DMS53 treated with DMSO at 0.1 percent for 48 hours (cell line): ENCODE data around the gene TSSK6.
"Not testable (repeated sequence)": the region's sequence is repeated elsewhere in the genome, so short reads cannot be mapped to it uniquely, and the experiment has no call there.

ENCODE experiments used
- DNase-seq: peaks from one replicate; lab custom pipeline; 2025; ENCODE audit not compliant: unreplicated experiment; lab: John Stamatoyannopoulos, UW

Gene TSSK6

DNA sequence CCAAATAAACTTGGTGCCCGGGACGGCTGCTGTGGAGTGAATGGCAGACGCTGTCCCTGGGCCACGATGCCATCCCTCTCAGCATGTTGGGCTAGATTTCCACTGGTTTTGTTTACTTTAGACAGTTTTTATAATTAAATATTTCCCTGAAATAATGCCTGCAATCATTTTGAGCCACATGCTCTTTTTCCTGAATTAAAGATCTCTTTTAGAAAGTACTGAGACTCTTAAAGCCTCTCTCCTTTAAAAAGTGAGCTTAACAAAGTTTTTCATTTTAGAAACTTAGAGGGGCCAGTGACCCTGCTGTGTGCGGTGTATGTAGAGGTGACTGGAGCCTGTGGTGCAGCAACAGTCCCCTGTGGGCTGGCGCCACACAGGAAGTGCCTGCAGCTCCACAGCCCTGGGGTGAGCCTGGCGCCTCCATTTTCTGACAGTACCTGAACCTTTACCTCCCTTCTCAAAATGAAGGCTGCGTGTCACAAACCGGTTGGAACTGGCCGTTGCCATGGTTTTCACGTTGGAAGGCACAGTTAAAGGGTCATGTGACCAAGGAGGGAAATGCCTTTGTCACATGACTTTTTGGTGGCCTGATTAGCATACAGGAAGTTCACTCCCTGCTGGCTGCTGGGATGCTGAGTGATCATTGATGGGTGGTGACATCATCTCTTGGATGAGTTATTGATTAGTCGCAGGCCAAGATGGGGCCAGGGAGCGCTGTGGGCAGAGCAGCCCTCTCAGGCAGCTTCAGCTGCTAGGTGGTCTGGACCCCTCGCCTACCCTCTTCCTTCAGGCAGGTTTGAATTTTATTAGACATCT is 26.3 kb downstream of the TSSK6 start:
- peak; percentile 37 for DNase-seq

DNA sequence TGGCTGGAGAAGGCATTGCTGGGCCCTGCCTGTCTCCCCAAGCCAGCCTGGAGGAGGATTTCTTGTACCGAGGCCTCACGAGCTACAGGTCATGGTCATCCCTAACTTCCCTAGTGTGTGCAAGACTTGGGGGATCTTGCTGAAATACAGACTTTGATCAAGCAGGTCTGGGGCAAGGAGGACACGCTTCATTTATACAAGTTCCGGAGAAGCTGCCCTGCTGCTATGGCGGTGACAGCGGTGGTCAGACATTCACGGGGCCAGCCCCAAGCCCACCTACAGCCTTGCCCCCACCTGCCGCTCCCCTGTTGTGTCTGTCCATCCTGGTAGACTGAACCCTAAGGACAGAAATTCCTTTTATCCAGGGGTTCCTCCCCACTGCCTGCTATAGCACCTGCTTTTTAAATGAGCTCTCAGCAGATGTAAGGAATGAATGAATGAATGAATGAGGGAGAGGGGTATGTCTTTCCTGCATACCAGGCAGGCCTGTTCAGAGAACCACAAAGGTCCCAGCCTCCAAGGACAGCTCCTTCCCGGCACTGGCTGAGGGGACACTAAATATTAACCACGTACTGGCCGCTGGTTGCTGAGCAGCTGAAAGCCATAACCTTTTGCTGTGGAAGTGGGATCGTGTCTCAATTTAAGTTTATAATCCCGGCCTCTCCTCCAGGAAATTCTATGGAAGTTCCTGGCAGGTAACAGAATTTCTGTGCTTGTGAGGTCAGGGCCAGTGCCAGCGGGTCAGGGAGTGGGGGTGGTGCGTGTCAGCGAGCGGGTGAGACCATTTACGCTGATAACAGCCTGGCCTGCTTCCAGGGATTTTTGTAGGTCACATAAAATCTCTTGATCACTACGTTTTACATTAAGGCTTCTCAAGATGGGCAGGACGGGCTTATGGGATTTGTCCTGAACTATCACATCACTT is 27.1 kb downstream of the TSSK6 start:
- no peak for DNase-seq

DNA sequence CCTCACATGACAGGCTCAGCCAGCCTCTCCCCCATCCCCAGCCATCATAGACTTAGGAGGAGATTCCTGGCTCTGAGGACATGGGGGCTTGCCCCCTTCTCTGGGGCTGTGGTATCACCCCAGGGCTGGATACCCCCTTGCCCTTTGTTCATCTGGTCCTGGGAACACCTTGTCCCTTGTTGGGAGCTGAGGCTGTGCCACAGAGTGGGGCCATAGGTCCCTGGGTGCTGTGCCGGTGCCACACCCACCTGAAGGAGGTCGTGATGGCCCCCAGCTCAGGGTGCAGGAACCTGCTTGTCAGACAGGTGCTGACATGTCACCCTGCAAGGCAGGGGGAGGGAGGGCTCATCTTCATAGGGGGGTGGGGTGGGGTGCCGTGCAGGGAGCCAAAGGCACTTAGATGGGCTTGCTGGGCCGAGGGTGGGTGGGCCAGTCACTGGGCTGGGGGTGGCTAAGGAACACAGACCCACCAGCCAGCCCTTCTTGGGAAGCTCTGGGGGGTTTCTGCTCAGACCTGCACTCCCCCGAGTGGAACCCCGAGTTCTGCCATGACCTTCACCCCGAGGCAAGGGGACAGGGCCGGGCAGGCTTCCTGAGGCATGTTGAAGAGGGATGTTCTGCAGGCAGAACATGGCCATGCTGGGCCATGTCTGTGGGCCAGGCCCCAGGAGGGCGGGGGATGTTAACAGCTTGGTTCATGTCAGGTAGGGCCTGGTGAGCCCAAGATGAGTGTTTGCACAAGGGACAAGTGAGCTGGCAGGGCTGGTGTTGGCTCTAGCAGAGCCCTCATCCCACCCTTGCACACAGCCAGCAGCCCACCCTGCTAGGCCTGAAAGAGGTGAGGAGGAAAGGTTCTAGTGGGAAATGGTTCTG is 28.0 kb downstream of the TSSK6 start:
- DNase-seq: no peak

DNA sequence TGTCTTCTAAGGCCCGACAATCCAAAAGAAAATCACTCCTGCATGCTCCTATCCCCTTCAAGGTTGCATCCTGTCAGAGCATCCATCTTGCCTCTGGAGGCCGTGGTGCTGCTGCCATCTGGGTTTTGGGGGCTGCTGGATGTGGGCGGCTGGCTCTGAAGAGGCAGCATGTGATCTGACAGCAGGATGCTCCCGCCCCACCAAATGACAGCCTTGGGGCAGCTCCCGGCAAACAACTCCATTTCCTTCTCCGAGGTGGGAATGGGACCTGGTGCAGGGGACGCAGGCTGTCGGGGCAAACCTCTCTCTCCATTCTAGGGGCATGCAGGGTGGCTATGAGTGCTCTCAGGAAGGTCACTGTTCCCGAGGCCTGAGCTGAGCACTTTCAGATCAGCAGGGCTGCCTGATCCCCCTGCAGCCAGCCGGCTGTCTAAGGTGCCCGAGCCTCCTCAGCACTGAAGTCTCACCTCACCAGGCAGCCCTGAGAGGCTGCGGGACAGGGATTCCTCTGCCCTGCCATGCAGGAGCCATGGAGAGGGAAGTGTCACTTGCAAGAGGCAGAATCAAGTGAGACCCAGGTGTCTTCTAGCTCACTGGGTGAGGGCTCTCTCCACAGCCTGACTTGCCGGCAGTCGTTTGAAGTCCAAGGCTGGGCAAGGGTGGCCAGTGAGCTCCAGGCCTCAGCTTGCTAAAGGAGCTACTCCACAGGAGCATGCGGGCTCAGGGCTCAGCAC is 28.8 kb downstream of the TSSK6 start:
- DNase-seq: no peak

DNA sequence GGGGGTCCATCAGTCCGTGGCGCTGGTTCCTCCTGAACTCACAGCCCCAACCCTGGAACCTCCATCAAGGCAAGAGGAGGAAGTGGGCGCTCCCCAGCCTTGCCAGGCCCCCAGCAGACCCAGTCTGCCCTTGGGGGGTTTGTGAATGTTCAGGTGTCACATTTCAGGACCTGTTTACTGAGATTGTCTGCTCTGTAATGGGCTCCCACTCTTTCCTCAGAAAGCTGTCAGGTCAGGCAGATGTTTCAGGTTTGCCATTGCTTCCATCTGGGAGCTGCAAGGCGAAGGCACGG is 29.4 kb downstream of the TSSK6 start:
- no peak for DNase-seq

DNA sequence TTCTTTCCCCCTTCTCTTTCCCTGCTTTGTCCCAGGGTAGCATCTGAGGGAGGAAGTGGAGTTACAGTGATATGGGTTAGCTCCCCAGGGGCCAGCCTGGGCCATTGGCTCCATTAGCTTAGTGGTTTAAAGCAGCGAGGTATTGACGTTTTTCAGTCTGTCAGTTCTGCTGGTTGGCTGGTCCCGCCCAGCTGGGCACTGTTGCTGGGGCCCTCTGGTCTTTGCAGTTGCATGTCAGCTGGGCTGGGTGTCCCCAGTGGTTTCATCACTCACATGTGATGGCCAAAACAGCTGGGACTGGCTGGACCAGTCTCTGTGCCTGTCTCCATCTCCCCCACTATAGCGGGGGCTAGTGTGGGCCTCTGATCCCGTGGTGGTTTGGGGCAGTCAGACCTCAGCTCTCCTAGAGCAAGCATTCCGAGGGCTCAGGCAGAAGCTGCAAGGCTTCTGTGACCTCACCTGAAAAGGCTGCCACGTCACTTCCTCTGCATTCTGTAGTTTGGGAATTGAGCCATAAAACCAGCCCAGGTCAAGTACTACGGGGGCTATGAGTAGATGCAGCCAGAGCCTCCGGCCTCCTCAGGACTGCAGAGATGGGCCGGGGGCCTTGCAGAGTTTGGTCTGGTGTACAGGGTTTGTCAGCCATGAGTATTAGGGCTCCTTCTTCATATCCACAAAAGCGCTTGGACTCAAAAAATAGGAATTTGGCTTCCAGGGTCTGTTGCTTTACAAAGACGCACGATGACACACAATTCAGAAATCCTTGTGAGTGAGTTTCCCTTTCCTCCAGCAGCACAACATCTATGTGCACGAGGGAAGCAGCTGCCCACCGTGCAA is 30.0 kb downstream of the TSSK6 start:
- DNase-seq: no peak

DNA sequence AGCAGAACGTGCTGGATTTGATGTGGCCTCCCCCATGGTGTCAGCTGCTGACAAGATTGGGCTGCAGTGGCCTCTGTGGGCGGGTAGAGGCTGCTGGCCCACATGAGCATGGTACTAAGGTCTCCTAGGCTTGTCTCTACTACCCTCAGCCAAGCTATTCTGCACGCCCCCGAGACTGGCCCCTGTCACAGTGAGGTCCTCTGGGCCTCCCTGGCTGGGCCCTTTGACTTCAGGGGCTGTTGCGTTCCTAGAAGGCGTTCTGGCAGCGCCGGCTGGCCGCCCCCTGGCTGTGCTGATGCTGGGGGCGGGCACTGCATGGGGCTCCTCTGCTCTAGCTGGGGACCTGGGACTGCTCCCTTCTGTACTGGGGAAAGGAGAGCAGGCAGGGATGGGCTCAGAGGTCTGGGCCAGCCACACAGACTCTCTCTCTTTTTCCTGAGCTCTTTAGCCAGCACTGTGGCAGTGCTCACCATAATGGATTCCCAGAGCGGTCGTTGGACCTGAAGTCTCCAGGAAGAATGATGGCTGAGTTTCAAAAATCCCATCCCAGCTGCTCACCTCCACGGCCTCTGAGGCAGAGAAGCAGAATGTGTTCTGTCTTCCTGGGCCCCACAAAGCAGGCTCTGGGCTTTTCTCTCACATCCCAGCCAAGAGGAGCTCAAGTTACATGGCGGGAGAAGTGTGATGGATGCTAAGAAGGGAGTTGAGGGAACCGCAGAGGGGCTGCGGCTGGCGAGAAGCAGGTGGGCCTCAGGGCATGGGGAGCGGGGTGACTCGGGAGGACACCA is 32.3 kb downstream of the TSSK6 start:
- no peak for DNase-seq

DNA sequence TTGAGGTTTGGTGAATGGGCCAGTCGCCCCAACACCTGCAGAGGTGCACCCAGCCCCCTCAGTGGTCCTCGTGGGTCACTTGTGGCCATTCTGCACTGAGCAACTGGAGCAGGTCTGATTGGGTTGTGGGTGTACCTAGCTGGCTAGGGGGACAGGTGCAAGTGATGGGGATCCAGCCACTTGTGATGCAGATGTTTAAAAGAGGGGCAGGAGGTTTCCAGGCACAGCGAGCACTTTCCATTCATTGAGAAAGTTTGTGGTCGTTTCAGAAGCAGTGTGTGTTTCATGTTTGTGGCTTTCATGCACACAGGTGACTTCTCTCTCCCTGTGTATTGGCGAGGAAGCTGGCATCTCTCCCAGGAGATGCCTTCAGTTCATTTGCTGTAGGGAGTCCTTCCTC is 34.7 kb downstream of the TSSK6 start:
- no peak for DNase-seq

DNA sequence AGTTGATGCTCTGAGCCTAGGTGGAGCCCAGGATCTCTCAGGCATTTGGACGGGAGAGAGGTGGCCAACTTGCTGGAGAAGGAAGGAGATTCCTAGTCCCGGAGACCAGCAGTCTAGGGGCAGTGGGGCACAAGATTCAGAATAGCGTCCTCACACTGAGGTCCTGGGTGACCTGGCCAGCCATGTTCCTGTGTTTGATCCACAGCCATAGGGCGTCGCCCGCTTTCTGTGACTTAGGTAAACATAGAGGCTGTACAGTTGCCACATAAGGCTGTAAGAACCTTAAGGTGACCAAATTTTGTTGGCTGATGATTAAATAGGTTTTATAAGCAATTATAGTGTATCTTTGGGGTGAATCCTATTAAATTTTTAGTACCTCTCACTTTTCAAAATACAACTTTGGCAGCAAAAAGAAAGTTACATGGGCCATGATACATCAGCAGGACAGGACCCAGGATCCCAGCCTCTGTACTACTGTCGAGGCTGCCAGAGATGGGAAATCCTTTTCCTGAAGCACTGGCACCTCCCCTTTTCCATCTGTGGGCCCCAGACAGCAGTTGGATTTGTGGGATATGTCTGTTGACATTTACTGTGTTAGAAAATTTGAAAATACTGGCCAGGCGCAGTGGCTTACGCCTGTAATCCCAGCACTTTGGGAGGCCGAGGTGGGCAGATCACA is 37.5 kb downstream of the TSSK6 start:
- no peak for DNase-seq

DNA sequence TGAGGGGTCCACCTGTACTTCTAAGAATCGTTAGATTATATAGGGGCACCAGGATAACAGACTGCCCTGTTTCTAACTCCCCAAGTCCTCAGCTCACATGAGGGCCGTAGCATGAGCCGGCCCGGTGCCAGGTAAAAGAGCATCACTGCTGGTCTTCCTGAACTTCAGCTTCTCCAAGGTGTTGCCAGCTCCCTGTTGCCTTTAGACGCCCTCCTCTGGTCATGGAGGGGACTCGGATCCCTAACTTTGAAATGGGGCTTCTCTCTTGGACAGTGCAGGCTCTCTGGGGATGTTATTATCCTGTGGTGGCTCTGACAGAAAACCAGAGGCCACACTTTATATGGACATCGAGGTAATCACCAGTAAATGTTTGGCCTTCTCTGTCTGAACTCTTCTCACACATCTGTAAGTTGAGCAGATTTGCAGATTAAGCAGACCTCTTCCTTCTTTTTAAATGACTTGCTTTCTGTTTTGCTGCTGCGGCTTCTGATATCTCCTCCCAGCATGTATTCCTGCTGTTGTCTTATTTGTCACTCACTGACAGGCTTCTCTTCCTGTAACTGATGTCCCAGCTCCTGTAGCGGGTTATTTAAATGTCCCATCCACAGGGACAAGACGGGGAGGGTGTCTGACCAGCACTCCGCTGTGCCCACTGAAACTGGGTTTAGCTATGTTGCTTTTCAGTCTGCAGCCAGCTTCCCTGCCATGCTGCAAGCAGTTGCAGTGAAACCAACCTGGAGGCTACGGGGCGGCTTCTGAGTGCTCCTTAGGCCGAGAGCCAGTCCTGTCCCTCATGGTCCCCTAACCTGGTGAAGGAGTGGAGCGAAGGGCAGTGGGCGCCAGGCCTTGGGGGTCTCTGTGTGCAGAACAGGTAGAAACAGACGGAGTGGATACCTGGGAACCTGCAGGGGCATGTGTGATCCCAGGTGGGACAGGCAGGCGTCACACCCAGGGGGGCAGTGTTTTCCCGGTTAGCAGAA is 39.2 kb downstream of the TSSK6 start:
- DNase-seq: no peak

DNA sequence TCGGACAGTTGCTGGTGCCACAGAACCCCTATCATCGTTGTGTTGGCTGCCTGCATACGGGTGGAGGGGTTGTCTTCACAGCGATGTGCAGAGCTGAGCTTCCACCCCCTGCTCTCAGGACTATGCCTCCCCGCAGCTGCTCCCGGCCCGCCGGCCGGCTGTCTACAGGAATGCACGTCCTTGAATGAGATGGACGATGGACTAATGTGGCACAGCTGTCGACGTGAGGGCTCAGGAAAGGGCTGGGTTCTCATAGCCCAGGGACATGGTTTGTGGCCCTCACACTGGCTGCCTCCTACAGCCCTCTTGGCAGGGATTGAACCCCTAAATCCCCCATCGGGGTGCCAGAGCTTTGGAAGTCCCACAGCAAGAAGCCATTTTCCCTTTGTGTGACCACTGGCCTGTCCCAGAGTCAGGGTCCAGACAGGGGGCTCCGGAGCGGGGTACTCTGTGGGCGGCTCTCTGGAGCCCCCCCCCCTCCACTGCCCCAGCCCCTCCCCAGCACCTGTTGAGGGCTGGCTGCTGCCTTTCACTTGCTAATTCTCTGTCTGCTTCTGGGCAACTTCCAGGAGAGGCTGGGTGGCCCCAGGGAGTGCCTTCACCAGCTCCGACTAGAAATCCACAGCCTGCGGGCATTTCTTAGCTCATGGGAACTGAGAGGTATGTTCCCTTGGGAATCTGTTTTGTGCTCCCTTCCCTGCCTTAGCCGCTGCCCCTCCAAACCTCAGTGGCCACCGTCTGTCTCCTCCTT is 40.2 kb downstream of the TSSK6 start:
- DNase-seq: no peak

DNA sequence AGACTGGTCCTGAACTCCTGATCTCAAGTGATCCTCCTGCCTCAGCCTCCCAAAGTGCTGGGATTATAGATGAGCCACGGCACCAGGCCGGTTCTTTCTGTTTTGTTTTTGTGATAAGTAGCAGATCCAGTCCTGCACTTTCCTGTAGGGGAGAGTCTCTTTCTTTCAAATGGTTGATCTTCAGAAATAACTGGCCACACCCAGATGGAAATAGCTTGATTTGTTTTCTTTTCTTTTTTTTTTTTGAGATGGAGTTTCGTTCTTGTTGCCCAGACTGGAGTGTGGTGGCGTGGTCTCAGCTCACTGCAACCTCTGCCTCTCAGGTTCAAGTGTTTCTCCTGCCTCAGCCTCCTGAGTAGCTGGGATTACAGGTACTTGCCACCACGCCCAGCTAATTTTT is 43.2 kb downstream of the TSSK6 start:
- not testable (repeated sequence) for DNase-seq

DNA sequence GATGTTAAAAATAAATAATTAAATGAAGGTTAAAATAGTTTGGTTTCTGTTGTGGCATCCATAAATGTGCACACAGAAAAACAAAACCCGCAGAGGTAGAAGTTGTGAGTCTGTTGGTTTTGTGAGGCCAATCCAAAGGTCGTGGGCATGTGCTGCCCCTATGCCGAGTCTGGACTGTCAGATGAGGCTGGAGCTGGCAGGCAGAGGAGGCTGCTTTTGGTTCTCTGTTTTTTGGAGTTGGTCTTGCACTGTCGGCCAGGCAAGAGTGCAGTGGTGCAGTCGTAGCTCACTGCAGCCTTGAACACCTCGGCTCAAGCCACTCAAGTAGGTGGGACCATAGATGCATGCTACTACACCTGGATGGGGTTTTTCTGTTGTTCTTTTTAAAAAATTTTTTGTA is 43.7 kb downstream of the TSSK6 start:
- no peak for DNase-seq

DNA sequence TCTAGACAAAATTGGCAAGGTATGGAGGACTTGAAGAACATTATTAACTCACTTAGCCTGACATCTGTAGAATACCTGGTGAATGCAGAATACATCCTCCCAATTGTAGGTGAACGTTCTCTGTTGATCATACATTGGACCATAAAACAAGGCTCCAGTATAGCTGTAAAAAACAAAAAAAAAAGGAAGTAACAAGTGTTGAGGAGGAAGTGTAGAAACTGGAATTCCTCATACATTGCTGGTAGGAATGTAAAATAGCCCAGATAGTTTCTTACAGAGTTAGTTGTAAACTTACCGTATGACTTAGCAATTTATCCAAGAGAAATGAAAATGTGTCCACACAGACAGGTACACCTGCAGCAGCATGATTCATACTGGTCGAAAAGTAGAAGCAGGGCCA is 44.8 kb downstream of the TSSK6 start:
- no peak for DNase-seq

DNA sequence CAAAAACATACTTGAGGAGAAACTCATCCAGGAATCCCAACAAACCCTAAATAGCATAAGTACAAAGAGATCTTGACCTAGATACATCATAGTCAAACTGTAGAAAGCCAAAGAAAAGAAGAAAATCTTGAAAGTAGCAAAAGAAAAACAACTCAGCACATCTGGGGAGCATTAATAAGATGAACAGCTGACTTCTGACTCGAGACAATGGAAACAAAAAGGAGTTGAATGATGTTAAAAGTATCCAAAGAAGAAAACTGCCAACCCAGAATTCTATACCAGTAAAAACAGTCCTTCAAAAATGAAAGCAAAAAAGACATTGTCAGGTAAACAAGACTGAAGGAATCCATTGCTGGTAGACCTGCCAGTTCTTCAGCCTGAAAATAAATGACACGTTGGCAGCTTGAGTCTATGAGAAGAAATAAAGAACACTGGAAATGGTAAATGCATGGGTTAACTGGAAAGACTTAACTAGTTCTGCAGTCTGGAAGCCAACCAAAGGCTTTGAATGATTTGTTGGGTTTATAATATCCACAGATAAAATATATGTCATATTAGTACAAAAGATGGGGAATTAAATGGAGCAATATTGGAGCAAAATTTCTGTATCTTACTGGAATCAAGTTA is 46.8 kb downstream of the TSSK6 start:
- DNase-seq: no peak

DNA sequence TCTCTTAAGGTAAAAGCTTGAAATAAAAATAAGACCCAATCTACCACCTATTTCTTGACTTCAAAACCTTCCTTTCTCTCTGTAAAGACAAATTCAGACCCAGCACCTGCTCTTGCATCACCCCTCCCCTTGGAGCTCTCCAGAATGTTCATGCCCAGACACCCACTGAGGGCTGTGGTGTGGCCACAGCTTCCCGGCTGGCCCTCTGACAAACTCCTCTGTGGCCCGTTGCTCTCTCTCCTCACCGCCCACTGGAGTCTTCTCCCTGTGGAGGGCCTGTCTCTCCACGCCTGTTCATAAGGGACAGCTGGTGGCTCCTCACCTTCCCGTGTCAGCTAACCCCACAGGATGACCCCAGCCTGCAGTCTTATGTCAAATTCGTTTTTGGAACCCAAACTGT is 49.1 kb downstream of the TSSK6 start:
- no peak for DNase-seq
